PC-3 (cell line): Measurements from ENCODE around the gene VASN. TPM values are rescaled to one million over a fixed set of nuclear protein-coding genes. Genes with fewer than 3 reads are reported as not detected.
A peak's percentile ranks its signal among the peaks of the same experiment; 100 is the strongest.

Experiments
- ATAC-seq: fragments of 200-7000 bp; cut with Tn5 transposase; 2 replicates; pipeline ENCODE4 v1.9.1; 2020; ENCODE audit warnings: mild to moderate bottlenecking, moderate library complexity
- BruUV-seq: library from RNA; stranded (reverse); fragments of 400-500 nt; replicated peaks from 2 replicates; lab custom pipeline; 2021; lab: Mats Ljungman, UMichigan
- CTCF ChIA-PET: fragments of 300-600 bp; sonication (Branson Sonifier 250); formaldehyde crosslinking; loops from one replicate; lab custom pipeline; 2022; ENCODE audit warnings: antibody characterized with exemption; lab: Charles Lee
- POLR2A ChIA-PET: fragments of 300-600 bp; sonication (Branson Sonifier 250); formaldehyde crosslinking; loops from one replicate; lab custom pipeline; 2022; ENCODE audit warnings: antibody characterized with exemption; ENCODE audit not compliant: unreplicated experiment; lab: Charles Lee
- DNase-seq: peaks from one replicate; pipeline ENCODE4 v3.0.0-alpha.2; 2015
- H2AFZ ChIP-seq: fragments of 300-600 bp; sonication (generic); 2 replicates; pipeline ENCODE4 v1.6.0; 2016; ENCODE audit warnings: antibody characterized with exemption, low read length
- H3F3A ChIP-seq: fragments of 300-600 bp; sonication (generic); one replicate; pipeline ENCODE4 v1.6.0; 2017; ENCODE audit warnings: antibody characterized with exemption, low read length, control low read depth, mild to moderate bottlenecking; ENCODE audit not compliant: unreplicated experiment
- H3K27ac ChIP-seq: fragments of 300-600 bp; sonication (generic); 2 replicates; pipeline ENCODE4 v1.5.1; 2016; ENCODE audit warnings: mild to moderate bottlenecking, low read length
- H3K27me3 ChIP-seq: fragments of 300-600 bp; sonication (generic); 2 replicates; pipeline ENCODE4 v1.6.1; 2016; ENCODE audit warnings: low read length, mixed read lengths
- H3K36me3 ChIP-seq: fragments of 300-600 bp; sonication (generic); 2 replicates; pipeline ENCODE4 v1.6.1; 2016; ENCODE audit warnings: low read depth, mixed run types, low read length, mixed read lengths
- H3K4me1 ChIP-seq: fragments of 300-600 bp; sonication (generic); 2 replicates; pipeline ENCODE4 v1.5.1; 2016; ENCODE audit warnings: low read length; ENCODE audit not compliant: insufficient read depth
- H3K4me2 ChIP-seq: fragments of 300-600 bp; sonication (generic); 2 replicates; pipeline ENCODE4 v1.6.0; 2016; ENCODE audit warnings: low read length
- H3K4me3 ChIP-seq: fragments of 300-600 bp; sonication (generic); 2 replicates; pipeline ENCODE4 v1.5.1; 2016; ENCODE audit warnings: mild to moderate bottlenecking, low read length, mixed read lengths
- H3K79me2 ChIP-seq: fragments of 300-600 bp; sonication (generic); 2 replicates; pipeline ENCODE4 v1.6.1; 2017; ENCODE audit warnings: low read length, mixed read lengths
- H3K9ac ChIP-seq: fragments of 300-600 bp; sonication (generic); 2 replicates; pipeline ENCODE4 v1.6.0; 2016; ENCODE audit warnings: mild to moderate bottlenecking, low read length
- H3K9me2 ChIP-seq: fragments of 300-600 bp; sonication (generic); replicated peaks from 2 replicates; pipeline ENCODE4 v1.6.1; 2016; ENCODE audit warnings: mixed run types, low read length, mixed read lengths
- H3K9me3 ChIP-seq: fragments of 300-600 bp; sonication (generic); 2 replicates; pipeline ENCODE4 v1.6.1; 2016; ENCODE audit warnings: low read length, mixed read lengths
- H4K20me1 ChIP-seq: fragments of 300-600 bp; sonication (generic); 2 replicates; pipeline ENCODE4 v1.6.1; 2016; ENCODE audit warnings: low read length, mixed read lengths
- CTCF ChIP-seq: fragments of 300-600 bp; sonication (generic); conservative IDR thresholded peaks from 2 replicates; pipeline ENCODE4 v1.5.1; 2017; ENCODE audit warnings: antibody characterized with exemption, low read depth, mild to moderate bottlenecking, low read length
- EZH2 ChIP-seq: fragments of 300-600 bp; sonication (generic); IDR thresholded peaks from one replicate; pipeline ENCODE4 v1.6.1; 2017; ENCODE audit warnings: antibody characterized with exemption, mild to moderate bottlenecking, low read length; ENCODE audit not compliant: unreplicated experiment
- EZH2phosphoT487 ChIP-seq: fragments of 300-600 bp; sonication (generic); IDR thresholded peaks from 2 replicates; pipeline ENCODE4 v1.6.1; 2018; ENCODE audit warnings: mild to moderate bottlenecking, antibody characterized with exemption, low read length, borderline replicate concordance
- intact Hi-C: fragments of 100-400 bp; cut with micrococcal nuclease; formaldehyde crosslinking; loops from 2 replicates; pipeline ENCODE4 v1.9.0; 2023
- total RNA-seq: library from RNA; depleted of rRNA; stranded (reverse); fragments of >200 nt; gene quantifications from 2 replicates; pipeline ENCODE4 v1.2.3, GENCODE V29; 2014

Gene VASN
- total RNA-seq, 1 experiment from 2014 or later = 12.2 TPM

DNA sequence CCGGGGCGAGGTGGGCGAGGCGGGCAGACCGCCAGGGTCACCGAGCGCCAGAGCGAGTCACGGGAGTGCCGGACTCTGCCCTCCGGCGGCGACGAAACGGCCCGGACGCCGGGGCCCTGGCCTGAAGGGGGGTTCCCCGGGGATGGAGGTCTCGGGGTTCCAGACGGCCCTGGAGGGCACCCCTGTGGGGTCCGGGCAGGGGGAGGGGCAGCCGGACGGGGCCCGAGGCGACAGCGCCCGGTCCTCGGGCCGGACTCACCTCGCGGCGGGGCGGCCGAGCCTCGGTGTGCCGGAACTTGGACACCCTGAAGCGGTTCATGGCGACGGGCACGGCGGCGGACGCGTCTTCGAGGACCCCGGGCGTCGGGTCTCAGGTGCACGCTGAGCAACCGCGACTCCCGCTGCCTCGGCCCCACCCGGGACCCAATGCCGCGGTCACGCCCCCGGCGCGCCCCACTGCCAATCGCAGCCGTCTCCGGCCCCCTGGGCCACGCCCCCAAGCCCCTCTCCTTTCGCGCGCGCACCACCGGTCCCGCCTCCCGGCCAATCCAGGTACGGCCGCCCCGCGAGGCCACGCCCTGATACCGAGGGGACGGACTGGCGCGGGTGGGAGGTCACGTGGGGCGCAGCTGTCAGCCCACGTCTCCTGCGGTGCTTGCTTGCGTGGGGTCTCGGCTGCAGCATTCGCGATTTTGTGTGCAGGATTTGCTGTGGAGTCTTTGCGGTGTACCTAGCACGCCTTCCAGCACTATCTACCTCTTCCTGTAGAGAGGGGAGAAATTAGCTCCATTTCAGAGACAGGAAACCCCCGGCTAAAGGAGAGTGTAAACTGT is 44.8 kb downstream of the VASN start, which contains the start of gene CORO7:
Gene CORO7, minus strand, starts transcription at position 397 of the 833 bp plus-strand sequence. Its CDS starts 78 bp downstream, at position 319.
- DNase-seq (peak; percentile 83), ATAC-seq (peak; percentile 95)
- peaks cover 18% of the 10 kb centered on the region for H3K79me2 ChIP-seq
- no peaks in the 10 kb centered on the region for H3K9me2 ChIP-seq
- CTCF ChIA-PET = no interaction called here
- no peaks in the 10 kb centered on the region for H3F3A ChIP-seq
- intact Hi-C loops = no loop called here
- H3K27ac ChIP-seq = no peak within 1 kb of the TSS
- peaks cover 8% of the 10 kb centered on the region for H3K4me1 ChIP-seq
- H4K20me1 ChIP-seq = 0 out of 2 replicates have a peak, but pooled peaks cover 9% of the 10 kb centered on the region
- POLR2A ChIA-PET = no interaction called here
- no peaks in the 10 kb centered on the region for H3K36me3 ChIP-seq
- peak within 1 kb of the TSS; percentile 99 for H3K4me2 ChIP-seq
- TF ChIP-seq EZH2phosphoT487 = no peak
- no peak for TF ChIP-seq EZH2
- TF ChIP-seq CTCF = no peak
- H3K9me3 ChIP-seq = no peaks in the 10 kb centered on the region
- H3K27me3 ChIP-seq = no peaks in the 10 kb centered on the region
- no TSS peak for BruUV-seq
- peak within 1 kb of the TSS; percentile 99 for H2AFZ ChIP-seq
- H3K4me3 ChIP-seq = peak within 1 kb of the TSS; percentile 80
- peak within 1 kb of the TSS; percentile 71 for H3K9ac ChIP-seq

- no peak overlapping the region for H3K27ac ChIP-seq
- H3K9me2 ChIP-seq = no peaks in the 10 kb centered on the region
- H3K27me3 ChIP-seq = no peaks in the 10 kb centered on the region
- no peak overlapping the region for H3K9ac ChIP-seq
- no peaks in the 10 kb centered on the region for H3F3A ChIP-seq
- no peaks in the 10 kb centered on the region for H3K9me3 ChIP-seq
- ATAC-seq (no peak), DNase-seq (no peak)
- no TSS peak for BruUV-seq
- TF ChIP-seq CTCF (no peak), EZH2phosphoT487 (no peak), EZH2 (no peak)
- intact Hi-C loops = no loop called here
- 0 out of 2 replicates have a peak, but pooled peaks cover 8% of the 10 kb centered on the region for H4K20me1 ChIP-seq
- no peak overlapping the region for H3K4me2 ChIP-seq
- H3K79me2 ChIP-seq = peaks cover 14% of the 10 kb centered on the region
- H3K36me3 ChIP-seq = no peaks in the 10 kb centered on the region
- no peak overlapping the region for H3K4me3 ChIP-seq
- ChIA-PET POLR2A (no interaction called here), CTCF (no interaction called here)
- H2AFZ ChIP-seq = no peak overlapping the region
- H3K4me1 ChIP-seq = peaks cover 10% of the 10 kb centered on the region
These were observed 47.8 kb downstream of the VASN start for GRCh38 chr16:4419402-4419959.
